Muscle of arm (tissue), 12 donors: Measurements from ENCODE around the gene ANTKMT. TPM values are rescaled to one million over a fixed set of nuclear protein-coding genes. Genes with fewer than 3 reads are reported as not detected.
"Not testable (repeated sequence)": the region's sequence is repeated elsewhere in the genome, so short reads cannot be mapped to it uniquely, and the experiment has no call there.

Source experiments
- DNase-seq: peaks from one replicate; pipeline ENCODE4 v3.0.0-alpha.2; 2013
- polyA plus RNA-seq, 12 donors: library from polyadenylated mRNA; unstranded; fragments of 120-200 nt; gene quantifications; one replicate each; pipeline ENCODE4 v1.2.1, GENCODE V29; 2013; ENCODE audit not compliant: insufficient read length in 12 of 12

Gene ANTKMT
- polyA plus RNA-seq, 12 donors: 4.9 to 25.5 (median 9.9) TPM; not detected in 1

- DNase-seq: peak; percentile 77
Measured at GRCh38 chr16:711548-712320, 9.2 kb upstream of the ANTKMT start.

- not testable (repeated sequence) for DNase-seq
Measured at GRCh38 chr16:712740-713250, 8.2 kb upstream of the ANTKMT start.

- DNase-seq: no peak
Measured at GRCh38 chr16:714079-714478, 6.9 kb upstream of the ANTKMT start.

GRCh38 chr16:714558-715476 is 6.1 kb upstream of the ANTKMT start, which contains the start of gene METRN:
Gene METRN (plus strand): TSS chr16:715118. CDS start chr16:715290, 172 bp downstream.
- DNase-seq: peak; percentile 90

DNA sequence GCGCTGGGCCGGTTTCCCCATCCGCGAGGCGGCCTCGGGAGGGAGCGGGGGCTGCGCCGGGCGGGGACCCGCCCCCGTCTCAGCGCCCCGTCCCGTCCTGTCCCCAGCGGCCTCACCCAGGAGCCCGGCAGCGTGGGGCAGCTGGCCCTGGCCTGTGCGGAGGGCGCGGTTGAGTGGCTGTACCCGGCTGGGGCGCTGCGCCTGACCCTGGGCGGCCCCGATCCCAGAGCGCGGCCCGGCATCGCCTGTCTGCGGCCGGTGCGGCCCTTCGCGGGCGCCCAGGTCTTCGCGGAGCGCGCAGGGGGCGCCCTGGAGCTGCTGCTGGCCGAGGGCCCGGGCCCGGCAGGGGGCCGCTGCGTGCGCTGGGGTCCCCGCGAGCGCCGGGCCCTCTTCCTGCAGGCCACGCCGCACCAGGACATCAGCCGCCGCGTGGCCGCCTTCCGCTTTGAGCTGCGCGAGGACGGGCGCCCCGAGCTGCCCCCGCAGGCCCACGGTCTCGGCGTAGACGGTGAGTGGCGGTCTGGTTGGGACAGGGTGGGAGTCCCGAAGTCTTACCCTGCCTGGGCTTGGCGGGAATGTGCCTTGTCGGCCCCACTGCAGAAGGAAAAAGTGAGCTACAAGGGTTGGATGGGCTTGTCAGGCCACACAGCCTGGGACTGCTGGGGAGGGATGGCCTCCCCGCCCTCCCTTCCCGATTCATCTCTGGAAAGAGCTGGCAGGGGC is 5.3 kb upstream of the ANTKMT start:
- no peak for DNase-seq

GRCh38 chr16:716200-716568 is 4.8 kb upstream of the ANTKMT start:
- no peak for DNase-seq

DNA sequence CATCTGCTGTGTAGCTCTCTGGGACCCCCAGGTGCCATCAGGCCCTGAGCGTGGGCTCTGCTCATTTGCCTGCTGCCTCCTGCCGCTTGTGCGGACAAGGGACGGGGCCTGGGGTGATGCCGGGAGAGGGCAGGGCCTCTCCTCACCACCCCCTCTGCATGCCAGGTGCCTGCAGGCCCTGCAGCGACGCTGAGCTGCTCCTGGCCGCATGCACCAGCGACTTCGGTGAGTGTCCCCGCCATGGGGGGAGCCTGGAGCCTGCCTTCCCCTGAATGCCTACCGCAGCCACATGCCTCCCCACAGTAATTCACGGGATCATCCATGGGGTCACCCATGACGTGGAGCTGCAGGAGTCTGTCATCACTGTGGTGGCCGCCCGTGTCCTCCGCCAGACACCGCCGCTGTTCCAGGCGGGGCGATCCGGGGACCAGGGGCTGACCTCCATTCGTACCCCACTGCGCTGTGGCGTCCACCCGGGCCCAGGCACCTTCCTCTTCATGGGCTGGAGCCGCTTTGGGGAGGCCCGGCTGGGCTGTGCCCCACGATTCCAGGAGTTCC is 4.1 kb upstream of the ANTKMT start:
- DNase-seq: no peak

DNA sequence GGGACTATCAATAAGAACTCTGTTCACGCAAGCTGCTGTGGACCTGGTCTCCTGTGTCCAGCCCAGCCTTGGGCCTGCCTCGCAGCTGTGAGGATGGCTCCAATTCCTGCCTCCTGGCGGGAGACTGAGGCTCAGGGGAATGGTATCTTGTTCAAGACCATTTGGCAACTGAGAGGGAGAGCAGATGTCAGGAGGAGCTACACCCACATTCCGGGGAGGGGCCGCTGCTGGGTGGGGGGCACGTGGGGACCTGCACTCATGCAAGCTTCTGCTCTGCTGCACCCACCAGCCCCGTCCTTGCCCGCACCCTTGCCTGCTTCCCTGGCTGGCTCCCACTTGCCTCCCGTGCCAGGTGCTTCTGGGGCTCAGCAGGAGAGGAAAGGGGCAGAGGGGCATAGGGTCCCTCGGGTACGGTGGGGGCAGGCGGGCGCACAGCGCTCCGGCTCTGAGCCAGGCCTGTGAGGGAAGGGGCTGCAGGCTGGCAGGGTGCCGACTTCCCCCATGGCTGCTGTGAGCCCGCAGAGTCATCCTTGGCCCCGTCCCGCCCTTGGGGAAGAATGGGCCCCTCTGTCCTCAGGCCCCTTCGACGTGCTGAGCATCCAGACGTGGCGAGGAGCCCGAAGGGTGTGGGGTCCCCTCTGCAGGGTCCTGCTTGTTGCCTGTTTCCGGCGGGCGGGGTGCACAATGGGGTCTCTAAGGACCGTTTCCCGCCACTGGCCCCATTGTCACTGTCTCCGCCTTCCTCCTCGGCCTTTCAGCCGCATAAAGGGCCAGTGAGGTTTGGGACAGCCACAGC is 3.3 kb upstream of the ANTKMT start:
- DNase-seq: no peak

DNA sequence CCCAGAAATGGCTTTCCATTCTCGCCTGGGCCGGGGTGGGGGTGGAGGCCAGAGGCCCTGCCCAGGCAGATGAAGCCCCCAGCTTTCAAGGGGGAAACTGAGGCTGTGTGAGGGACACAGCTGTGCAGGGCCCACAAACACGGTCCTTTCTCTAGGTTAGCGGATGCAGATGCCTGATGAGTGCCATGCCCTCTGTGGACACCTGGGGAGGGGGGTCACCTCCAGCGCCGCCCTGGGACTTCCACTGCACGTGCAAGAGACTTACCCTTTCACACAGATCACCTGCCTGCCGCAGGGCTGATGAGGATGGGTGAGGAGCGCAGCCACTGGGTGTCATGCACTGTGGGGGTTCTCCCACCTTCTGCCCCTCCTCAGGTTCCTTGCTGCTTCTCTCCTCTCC is 2.6 kb upstream of the ANTKMT start:
- no peak for DNase-seq

DNA sequence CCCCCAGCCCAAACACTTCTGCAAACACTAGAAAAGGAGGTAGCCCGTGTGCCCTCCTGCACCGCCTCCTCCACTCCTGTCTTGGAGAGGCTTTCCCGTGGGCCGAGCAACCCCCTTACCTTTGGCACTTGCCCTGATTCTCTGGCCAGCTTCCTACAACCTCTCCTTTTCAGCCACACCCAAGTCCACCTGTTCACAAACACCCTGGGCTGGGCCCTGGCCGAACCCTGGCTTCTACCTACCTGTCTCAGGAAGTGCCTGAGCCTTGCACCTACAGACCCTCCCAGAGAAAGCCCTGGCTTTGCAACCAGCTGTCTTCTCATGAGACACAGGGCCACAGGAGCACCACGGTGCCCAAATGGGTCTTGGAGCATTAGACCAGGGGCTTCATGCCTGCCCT is 2.0 kb upstream of the ANTKMT start:
- DNase-seq: no peak

DNA sequence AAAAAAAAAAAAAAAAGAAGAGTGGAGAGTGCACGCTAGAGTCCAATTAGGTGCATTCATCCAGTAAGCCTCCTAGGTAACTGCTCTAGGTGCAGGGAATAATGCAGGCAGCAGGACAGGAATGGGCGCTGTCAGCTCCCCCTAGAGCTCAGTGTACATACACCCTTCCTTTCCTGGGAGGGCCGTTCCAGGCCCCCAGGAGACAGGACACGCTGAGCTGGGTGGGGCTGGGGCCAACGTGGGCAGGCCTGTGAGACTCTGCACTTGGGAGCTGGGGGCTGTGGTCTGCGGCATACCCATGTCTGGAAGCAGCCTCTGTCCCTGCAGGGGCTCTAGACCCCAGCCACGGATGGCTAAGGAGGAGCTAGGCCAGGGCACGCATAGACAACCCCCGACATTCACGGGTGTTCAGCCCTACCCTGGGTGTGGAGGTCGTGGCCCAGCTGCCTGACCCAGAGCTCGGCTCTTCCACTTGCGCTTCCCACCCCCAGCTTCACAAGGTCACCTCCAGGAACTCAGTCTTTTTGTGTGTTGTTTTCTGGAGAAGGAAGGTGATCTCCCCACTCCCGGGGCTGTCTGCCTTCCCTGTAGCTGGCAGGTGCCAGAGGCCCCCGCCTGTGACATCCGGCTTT is 1.0 kb upstream of the ANTKMT start:
- DNase-seq: no peak

DNA sequence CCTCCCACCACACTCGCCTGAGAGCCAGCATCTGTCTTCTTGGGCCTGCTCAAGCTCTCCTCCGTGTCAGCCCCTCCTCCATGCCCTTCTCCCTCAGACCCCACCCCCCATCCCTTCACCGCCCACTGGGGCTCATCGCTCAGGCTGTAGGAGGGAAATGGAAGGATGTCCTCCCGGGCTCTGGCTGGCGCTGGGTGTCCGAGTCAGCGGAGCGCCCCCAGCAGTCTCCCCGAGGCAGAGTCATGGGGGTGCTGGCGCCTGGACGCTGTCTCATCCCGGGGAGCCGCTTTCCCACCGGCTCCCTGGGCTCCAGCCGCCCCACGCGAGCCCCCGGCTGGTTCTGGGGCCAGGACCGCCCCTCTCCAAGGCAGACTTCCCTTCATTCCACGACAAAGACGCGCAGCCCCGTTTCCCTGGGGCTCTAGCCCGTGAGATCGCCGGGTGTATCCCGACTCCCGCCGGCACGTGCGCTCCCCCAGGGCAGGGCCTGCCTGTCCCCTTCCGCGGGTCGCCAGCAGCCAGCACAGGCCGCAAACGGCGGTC is 428 bp upstream of the ANTKMT start:
- peak; percentile 73 for DNase-seq

- DNase-seq: no peak
Measured at GRCh38 chr16:721765-722540, 1.0 kb downstream of the ANTKMT start.

- DNase-seq: no peak
Measured at GRCh38 chr16:722835-723633, 2.1 kb downstream of the ANTKMT start.

GRCh38 chr16:723695-724094 is 2.7 kb downstream of the ANTKMT start:
- DNase-seq: no peak

- DNase-seq: no peak
Measured at GRCh38 chr16:724188-725040, 3.5 kb downstream of the ANTKMT start.

DNA sequence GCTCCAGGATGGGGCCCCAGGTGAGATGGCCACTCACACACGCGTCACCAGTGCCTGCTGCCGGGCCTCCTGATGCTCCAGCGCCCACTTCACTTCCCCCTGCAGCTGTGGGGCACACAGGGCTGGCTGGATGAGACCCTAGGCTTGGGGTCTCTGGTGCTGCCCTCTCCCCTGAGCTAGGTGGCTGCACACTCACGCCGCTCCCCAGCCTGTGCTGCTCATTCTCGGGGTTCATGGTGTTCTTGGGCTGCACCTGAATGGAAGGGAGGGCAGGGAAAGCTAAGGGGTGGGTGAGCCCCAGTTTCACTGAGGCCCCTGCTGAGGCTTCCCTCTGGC is 4.1 kb downstream of the ANTKMT start:
- DNase-seq: no peak
